MV-4-11 (cell line): Measurements from ENCODE around the gene C3orf22.

Experiments
- DNase-seq: peaks from one replicate; lab custom pipeline; 2025; lab: John Stamatoyannopoulos, UW

The C3orf22 gene

DNA sequence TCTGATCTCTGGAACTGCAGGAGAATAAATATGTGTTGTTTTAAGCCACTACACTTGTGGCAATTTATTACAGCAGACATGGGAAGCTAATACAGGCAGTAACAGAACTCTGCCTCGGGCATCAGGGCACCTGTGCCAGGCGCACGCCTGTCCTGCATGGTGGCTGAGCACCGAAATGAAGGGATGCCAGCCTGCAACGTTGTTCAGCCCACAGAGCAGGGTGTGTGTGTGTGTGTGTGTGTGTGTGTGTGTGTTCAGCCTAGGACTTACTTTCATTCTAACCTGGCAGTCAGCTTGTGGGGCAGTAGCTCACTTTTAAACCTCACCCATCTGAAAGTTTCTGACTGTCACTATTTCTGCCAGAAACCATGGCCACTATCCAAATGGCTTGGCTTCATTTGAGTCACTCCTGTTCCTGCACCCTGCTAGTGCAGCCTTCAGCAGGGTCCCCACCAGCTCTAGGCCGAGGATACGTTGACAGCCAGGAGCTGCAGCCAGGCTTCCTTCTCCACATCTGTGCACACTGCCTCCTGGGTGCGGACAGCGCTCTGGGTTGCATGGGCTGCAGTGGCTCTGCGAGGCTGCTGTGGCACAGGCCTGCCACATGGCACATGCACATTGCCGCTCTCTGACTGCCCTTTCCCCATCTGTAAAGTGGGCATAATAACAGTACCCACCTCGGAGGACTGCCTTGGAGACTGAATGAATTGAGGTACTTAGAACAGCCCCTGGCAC is 45.6 kb downstream of the C3orf22 start:
- no peak for DNase-seq

DNA sequence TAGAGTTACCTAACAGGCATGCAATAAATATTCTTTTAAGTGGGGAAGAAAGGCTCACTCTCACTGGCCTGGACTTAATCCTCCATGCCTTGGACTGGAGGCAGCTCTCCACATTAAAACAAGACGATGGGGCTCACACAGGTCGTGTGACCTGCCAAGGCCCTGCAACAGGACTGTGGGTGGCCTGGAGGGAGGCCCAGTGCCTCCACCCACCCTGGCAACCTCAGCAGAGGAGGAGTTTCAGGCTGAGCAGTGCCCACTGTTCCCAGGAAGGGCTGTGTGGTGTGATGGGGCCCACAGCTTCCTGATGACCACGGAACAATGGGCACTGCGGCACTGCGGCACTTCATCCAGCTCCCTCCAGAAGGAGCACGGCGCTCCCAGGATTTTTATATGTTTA is 46.7 kb downstream of the C3orf22 start:
- DNase-seq = no peak

DNA sequence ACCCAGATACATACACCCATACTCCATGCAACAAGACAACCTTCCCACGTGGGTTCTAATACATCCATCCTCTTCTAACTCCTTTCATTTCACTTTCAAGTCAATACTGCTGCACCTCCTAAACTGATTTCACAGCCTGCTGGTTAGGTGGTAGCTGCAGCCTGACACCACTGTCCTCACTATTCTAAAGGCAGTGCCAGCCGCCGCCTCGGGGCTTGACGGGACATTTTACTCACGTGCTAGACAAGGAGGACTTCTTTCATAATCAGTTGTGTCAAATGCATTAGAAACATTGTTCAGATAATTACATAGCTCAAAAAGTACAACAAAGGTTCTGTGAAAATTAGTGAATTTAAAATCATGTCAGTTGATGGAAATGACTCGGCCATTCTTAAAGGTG is 47.4 kb downstream of the C3orf22 start:
- no peak for DNase-seq

DNA sequence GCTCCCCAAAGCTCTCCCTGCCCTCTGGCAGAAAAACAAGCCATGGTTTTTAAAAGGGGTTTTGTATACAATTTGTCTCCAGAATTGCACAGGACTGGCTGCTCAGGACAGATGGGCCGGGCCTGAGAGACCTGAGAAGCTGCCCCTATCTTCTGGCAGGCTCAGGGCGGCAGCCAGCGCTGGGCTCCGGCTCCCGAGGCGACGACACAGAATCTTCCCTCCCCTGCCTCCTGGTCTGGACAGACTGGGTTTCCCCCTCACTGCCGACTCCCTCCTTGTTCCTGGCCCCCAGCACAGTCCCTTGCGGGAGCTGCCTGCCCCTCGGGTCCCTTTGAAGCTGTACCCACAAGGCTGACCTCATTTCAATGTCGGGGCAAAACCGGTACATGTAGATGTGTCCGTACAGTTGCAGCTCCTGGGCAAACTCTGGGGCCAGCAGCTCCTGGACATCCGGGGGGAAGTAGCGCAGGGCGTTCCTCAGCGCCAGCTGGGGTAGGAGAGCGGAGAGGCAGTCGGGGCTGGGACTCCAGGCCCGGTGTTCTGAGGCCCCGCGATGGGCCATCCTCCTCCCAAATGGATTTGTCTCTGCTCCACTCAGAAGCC is 48.3 kb downstream of the C3orf22 start:
- DNase-seq = no peak

DNA sequence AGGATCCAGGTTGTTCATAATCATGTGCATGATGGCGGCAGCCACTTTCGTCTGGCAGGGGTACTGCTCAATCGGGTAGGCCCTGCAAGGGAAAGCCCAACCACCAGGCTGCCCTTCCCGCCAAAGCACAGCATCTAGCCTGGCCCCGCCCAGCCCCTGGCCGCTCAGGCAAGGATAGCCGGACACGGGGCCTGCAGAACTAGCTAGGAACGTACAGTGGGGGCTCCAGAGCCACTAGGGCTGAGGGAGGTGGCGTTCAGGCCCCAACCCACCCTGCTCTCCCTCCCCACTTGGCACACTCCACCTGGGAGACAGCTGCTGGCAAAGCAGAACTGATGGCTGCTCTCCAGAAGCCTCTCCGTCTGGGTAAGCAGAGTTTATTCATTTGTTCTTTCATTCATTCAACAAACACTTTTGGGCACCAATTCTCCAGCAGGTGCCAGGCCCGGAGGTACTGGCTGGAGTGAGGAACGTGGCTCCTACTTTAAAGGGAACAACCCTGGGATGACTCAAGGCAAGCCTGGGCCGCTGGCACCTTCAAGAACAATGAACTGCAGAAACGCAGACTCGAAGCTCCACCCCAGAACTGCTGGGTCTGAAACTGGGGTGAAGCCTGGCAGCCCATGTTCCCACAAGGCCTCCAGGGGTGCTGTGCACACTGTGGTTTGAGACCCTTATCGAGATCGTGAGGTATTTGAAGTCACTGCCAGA is 49.0 kb downstream of the C3orf22 start:
- no peak for DNase-seq

DNA sequence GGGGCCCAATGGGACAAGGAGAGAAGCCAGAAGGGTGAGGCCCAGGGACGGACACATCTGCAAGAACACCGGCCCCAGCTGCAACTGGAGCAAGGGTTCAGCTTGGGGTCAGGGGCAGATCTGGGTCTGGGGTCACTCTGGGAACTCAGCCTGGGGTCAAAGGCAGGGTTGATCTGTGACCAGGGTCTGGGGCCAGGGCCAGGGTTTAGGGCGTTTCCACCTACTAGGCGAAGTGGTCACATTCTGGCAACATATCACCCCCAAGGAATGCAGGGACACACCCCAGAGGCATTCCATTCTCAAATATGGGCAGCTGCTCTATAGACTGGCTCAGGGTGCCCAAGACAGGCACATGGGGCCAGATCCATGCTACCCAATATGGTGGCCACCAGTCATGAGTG is 50.2 kb downstream of the C3orf22 start:
- no peak for DNase-seq

DNA sequence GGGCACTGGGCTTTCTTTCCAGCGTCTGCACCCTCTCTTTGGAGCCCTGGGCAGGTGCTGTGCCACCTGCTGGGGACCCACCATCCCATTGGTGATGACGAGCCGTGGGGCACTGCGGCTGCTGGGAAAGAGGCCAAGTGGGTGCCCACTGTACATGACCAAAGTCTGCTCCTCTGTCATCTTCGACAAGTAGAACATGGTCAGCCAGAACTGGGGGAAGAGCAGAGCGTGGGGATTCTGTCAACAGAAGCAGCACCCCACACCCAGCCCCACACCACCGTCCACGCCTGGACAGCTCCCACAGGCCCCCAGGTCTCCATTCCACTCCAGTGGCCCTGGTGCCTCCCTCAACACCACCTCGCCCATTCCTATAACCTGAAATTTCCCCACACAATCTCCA is 50.8 kb downstream of the C3orf22 start:
- DNase-seq = no peak

DNA sequence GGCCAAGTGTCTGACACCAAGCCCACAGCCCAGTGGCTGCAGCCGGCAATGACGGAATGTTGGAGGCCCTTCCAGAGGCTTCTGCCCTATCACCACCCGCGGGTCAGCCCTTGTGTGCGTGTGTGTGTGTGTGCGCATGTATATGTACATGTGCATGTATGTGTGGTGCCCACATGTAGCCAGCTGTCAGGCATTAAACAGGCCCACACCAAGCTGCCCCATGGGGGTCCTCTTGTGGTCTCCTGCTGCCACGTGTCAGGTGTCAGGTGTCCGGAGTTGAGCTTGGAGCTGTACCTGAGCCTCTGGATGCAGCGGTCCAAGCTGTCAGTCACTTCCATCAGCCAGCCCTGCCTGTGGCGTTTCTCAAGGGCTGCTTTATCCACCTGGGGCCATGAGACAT is 55.0 kb downstream of the C3orf22 start:
- no peak for DNase-seq

DNA sequence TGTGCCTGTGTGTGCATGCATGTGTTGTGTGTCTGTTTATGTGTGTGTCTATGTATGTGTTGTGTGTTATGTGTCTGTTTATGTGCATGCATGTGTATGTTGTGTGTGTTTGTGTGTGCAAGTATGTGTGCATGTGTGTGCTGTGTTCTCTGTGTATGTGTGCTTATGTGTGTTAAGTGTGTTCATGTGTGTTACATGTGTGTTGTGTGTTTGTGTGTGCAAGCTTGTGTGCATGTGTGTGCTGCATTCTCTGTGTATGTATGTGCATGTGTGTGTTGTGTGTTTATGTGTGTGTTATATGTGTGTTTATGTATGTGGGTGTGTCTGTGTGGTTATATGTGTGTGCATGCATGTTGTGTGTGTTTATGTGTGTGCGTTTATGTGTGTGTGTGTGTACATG is 56.1 kb downstream of the C3orf22 start:
- no peak for DNase-seq

DNA sequence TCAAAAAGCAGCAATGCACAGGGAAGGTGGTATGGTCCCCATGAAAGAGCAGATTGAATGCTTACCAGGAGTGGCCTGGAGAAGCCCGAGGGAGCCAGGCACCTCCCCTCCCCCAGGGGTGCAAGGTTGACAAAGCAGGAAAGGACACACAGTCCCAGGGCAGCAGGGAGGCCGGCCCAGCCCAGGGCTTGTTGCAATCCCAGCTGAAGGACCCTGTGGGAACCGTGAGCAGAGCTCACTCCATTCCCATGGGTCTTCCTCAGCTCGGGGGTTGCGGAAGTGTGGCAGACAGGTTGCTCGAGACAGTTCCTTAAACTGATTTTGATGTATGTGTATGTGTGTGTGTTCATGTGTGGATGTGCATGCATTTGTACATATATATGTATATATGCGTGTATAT is 57.0 kb downstream of the C3orf22 start:
- no peak for DNase-seq

DNA sequence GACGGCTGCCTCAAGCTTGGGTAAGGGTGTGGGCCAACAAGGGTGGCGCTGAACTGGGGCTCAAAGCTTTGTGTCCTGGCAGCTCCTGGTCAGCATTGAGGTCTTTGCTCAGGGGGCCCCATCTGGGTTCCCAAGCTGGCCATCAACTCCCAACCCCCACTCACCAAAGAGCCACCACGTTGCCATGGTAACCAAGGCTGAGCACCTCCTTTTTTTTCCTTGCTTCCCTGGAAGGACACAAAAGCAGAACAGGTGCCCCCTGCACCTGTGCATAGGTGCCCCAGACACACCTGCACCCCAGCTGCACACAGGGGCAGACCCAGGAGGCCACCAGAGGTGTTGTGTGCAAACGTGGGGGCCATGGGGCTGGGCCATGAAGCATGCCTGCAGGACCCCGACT is 57.7 kb downstream of the C3orf22 start:
- DNase-seq = no peak

DNA sequence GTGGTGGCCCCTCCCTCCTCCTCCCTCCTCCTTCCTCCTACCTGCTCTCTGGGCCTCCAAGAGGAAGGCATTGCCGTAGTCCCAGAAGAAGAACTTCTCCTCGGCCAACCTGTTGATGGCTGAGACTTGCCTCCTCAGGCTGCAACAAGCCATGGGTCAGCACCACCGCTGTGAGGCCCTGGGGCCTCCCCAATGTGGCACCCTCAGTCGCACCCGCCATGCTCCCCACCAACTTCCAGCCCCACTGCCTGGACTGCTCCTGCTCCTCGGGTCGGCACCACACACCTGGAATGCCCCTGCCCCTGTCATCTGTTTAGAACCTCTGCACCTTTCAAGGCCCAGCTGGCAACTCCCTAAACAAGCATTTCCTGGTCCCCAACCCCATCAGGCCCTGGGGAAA is 58.7 kb downstream of the C3orf22 start:
- DNase-seq = no peak
